Upper lobe of left lung (tissue), 4 donors: Measurements from ENCODE around the gene KRTAP10-10.
"Not testable (repeated sequence)": the region's sequence is repeated elsewhere in the genome, so short reads cannot be mapped to it uniquely, and the experiment has no call there.

Source experiments
- POLR2A ChIP-seq, 4 donors: fragments of 450-650 bp; IDR thresholded peaks; one replicate each; pipeline ENCODE4 v1.5.1; 2016 to 2017; ENCODE audit warnings: antibody characterized with exemption in 4 of 4, mild to moderate bottlenecking in 2 of 4
- POLR2AphosphoS5 ChIP-seq, 2 donors: sonication (generic); formaldehyde crosslinking; IDR thresholded peaks; one replicate each; pipeline ENCODE4 v1.5.1; 2017; ENCODE audit warnings: antibody characterized with exemption in 2 of 2
- TF ChIP-seq, protein P1 (sequence below), 6 experiments: fragments of 450-650 bp in 4 of 6; fragments of 200-600 bp in 2 of 6; sonication (generic) in 2 of 6; IDR thresholded peaks; one replicate each; pipeline ENCODE4 v1.5.1; 2016 to 2019; ENCODE audit warnings: antibody characterized with exemption in 6 of 6

DNA sequence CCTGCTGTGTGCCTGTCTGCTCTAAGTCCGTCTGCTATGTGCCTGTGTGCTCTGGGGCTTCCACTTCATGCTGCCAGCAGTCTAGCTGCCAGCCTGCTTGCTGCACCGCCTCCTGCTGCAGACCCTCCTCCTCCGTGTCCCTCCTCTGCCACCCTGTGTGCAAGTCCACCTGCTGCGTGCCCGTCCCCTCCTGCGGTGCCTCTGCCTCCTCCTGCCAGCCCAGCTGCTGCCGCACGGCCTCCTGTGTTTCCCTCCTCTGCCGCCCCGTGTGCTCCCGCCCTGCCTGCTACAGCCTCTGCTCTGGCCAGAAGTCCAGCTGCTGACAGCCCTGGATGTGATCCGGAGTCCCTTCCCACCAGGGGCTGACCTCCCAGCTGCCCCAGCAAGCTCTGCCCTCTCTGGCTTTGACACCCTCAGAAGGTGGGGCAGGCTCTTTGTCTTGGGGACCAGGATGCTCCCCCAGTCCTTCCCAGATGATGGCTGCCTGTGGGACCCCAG, 744 bp downstream of the KRTAP10-10 start:
- not testable (repeated sequence) for TF ChIP-seq POLR2A, POLR2AphosphoS5 (IDR thresholded peaks at IDR 0.05)
- TF ChIP-seq, protein P1, sequence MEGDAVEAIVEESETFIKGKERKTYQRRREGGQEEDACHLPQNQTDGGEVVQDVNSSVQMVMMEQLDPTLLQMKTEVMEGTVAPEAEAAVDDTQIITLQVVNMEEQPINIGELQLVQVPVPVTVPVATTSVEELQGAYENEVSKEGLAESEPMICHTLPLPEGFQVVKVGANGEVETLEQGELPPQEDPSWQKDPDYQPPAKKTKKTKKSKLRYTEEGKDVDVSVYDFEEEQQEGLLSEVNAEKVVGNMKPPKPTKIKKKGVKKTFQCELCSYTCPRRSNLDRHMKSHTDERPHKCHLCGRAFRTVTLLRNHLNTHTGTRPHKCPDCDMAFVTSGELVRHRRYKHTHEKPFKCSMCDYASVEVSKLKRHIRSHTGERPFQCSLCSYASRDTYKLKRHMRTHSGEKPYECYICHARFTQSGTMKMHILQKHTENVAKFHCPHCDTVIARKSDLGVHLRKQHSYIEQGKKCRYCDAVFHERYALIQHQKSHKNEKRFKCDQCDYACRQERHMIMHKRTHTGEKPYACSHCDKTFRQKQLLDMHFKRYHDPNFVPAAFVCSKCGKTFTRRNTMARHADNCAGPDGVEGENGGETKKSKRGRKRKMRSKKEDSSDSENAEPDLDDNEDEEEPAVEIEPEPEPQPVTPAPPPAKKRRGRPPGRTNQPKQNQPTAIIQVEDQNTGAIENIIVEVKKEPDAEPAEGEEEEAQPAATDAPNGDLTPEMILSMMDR (IDR thresholded peaks at IDR 0.05), result not testable (repeated sequence)
